KOPT-K1 (cell line): ENCODE results near the gene PLOD3.

Source experiments
- H3K27ac ChIP-seq: fragments of 200-600 bp; sonication (generic); 2 replicates; pipeline ENCODE4 v1.5.1; 2016; ENCODE audit warnings: antibody characterized with exemption, mild to moderate bottlenecking, low read depth, low read length; ENCODE audit not compliant: poor library complexity, severe bottlenecking
- H3K36me3 ChIP-seq: fragments of 200-600 bp; sonication (generic); 2 replicates; pipeline ENCODE4 v1.5.1; 2017; ENCODE audit warnings: antibody characterized with exemption, mild to moderate bottlenecking, low read length, moderate library complexity; ENCODE audit not compliant: insufficient read depth
- H3K9me3 ChIP-seq: fragments of 200-600 bp; sonication (generic); 2 replicates; pipeline ENCODE4 v1.5.1; 2017; ENCODE audit warnings: antibody characterized with exemption, low read length, mild to moderate bottlenecking; ENCODE audit not compliant: insufficient read depth, poor library complexity, severe bottlenecking

PLOD3 gene

GRCh38 chr7:101169838-101170551 lies 47.4 kb downstream of the PLOD3 start:
- Histone ChIP-seq H3K27ac (no peak overlapping the region), H3K9me3 (no peaks in the 10 kb centered on the region), H3K36me3 (no peaks in the 10 kb centered on the region)

- H3K27ac ChIP-seq = no peak overlapping the region
- H3K36me3 ChIP-seq = no peaks in the 10 kb centered on the region
- no peaks in the 10 kb centered on the region for H3K9me3 ChIP-seq
These were observed 48.1 kb downstream of the PLOD3 start for GRCh38 chr7:101169110-101169837.

- Histone ChIP-seq H3K36me3 (no peaks in the 10 kb centered on the region), H3K27ac (no peak overlapping the region)
These were observed 48.9 kb downstream of the PLOD3 start for GRCh38 chr7:101168412-101169049.

GRCh38 chr7:101167645-101168411 lies 49.6 kb downstream of the PLOD3 start:
- Histone ChIP-seq H3K27ac (no peak overlapping the region), H3K36me3 (no peaks in the 10 kb centered on the region)

More at GRCh38 chr7:101168412-101169049, 48.9 kb downstream of the PLOD3 start:
- no peaks in the 10 kb centered on the region for H3K9me3 ChIP-seq

GRCh38 chr7:101166909-101167644 lies 50.3 kb downstream of the PLOD3 start:
- Histone ChIP-seq H3K27ac (no peak overlapping the region), H3K9me3 (no peaks in the 10 kb centered on the region), H3K36me3 (no peaks in the 10 kb centered on the region)

More at GRCh38 chr7:101167645-101168411, 49.6 kb downstream of the PLOD3 start:
- H3K9me3 ChIP-seq = no peaks in the 10 kb centered on the region

- Histone ChIP-seq H3K36me3 (no peaks in the 10 kb centered on the region), H3K27ac (no peak overlapping the region), H3K9me3 (no peaks in the 10 kb centered on the region)
These were observed 50.8 kb downstream of the PLOD3 start for GRCh38 chr7:101166648-101166908.

- no peaks in the 10 kb centered on the region for H3K36me3 ChIP-seq
- no peak overlapping the region for H3K27ac ChIP-seq
- H3K9me3 ChIP-seq = no peaks in the 10 kb centered on the region
These were observed 51.3 kb downstream of the PLOD3 start for GRCh38 chr7:101165958-101166647.

GRCh38 chr7:101165075-101165957 lies 52.1 kb downstream of the PLOD3 start, which contains the start of gene VGF:
Gene VGF, minus strand, starts transcription at chr7:101165569. Its CDS starts 726 bp downstream, at chr7:101164843.
- Histone ChIP-seq H3K9me3 (no peaks in the 10 kb centered on the region), H3K36me3 (no peaks in the 10 kb centered on the region), H3K27ac (no peak within 1 kb of the TSS)

- Histone ChIP-seq H3K9me3 (no peaks in the 10 kb centered on the region), H3K36me3 (no peaks in the 10 kb centered on the region), H3K27ac (no peak overlapping the region)
These were observed 53.1 kb downstream of the PLOD3 start for GRCh38 chr7:101164071-101164840.

- no peaks in the 10 kb centered on the region for H3K9me3 ChIP-seq
- H3K27ac ChIP-seq = no peak overlapping the region
- no peaks in the 10 kb centered on the region for H3K36me3 ChIP-seq
These were observed 53.9 kb downstream of the PLOD3 start for GRCh38 chr7:101163279-101164070.

GRCh38 chr7:101162551-101163278 lies 54.7 kb downstream of the PLOD3 start:
- Histone ChIP-seq H3K36me3 (no peaks in the 10 kb centered on the region), H3K9me3 (no peaks in the 10 kb centered on the region), H3K27ac (no peak overlapping the region)
